Peyer's patch (tissue), 4 donors: Measurements from ENCODE around the gene SLC6A6.

Experiments used
- CTCF ChIP-seq, 6 experiments: fragments of 450-650 bp in 4 of 6; fragments of 200-600 bp in 2 of 6; sonication (generic) in 1 of 6; IDR thresholded peaks; one replicate each; pipeline ENCODE4 v1.5.1; 2017 to 2019; ENCODE audit warnings: antibody characterized with exemption in 6 of 6, mild to moderate bottlenecking in 3 of 6, moderate library complexity in 1 of 6
- POLR2A ChIP-seq, 2 donors: fragments of 450-650 bp; IDR thresholded peaks; one replicate each; pipeline ENCODE4 v1.5.1; 2017; ENCODE audit warnings: antibody characterized with exemption in 2 of 2, mild to moderate bottlenecking in 2 of 2, moderate library complexity in 2 of 2

- TF ChIP-seq CTCF (IDR thresholded peaks at IDR 0.05): no peak
- TF ChIP-seq POLR2A (IDR thresholded peaks at IDR 0.05): no peak
Measured at GRCh38 chr3:14481018-14481645, 78.7 kb downstream of the SLC6A6 start.
